Gastroesophageal sphincter (tissue), 2 donors: ENCODE results near the gene MYEF2.

Experiments used
- EP300 ChIP-seq: sonication (generic); formaldehyde crosslinking; IDR thresholded peaks from one replicate; pipeline ENCODE4 v1.6.1; 2017; ENCODE audit warnings: antibody characterized with exemption, mild to moderate bottlenecking
- POLR2AphosphoS5 ChIP-seq: sonication (generic); formaldehyde crosslinking; IDR thresholded peaks from one replicate; pipeline ENCODE4 v1.6.1; 2017; ENCODE audit warnings: antibody characterized with exemption

- TF ChIP-seq EP300 (no peak), POLR2AphosphoS5 (no peak)
These were observed 93.1 kb downstream of the MYEF2 start for GRCh38 chr15:48084759-48085590.
